GM21786 (cell line): ENCODE data around the gene AEBP1.

Experiments used
- ATAC-seq: cut with Tn5 transposase; IDR thresholded peaks from one replicate; pipeline ENCODE4 v1.9.1; 2021; ENCODE audit not compliant: unreplicated experiment

Gene AEBP1

DNA sequence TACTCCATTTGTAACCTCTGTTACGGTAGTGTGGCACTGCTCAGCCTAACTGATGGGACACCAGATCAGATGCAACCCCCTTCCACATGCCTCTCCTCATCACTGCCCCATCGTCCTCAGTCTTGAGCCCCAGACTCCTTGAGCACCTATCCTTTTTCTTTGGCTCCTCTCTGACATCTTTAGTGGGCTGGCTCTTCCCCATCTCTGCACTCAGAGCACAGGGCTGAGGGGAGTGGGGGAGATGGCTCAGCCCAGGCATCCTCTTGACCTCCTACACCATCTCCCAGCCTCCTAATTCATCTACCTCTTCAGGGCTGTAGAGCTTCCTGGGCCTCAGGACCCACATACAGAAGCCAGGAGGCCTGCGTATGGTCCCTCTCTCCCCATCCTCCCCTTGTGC lies 20.3 kb upstream of the AEBP1 start:
- no peak for ATAC-seq

DNA sequence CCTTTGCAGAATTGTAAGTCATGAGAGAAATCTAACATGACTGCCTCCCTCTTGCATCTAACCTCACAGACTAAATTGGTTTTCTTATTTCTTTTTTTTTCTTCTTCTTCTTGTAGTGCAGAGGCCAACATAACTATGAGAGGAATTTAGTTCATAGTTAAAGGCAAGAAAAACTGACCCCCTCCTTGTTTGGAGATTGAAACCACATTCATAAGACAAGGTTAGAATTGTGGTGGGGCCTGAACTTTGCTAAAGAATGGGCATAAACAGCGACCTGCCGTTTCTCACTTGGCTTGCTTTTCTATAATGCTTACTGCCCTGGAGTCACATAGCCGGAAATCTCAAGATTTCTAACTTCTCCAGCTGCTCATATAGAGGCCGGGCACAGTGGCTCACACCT lies 19.4 kb upstream of the AEBP1 start:
- ATAC-seq: no peak

- ATAC-seq: no peak
Observed at GRCh38 chr7:44085546-44085945, 18.6 kb upstream of the AEBP1 start.

- no peak for ATAC-seq
Observed at GRCh38 chr7:44086627-44087026, 17.5 kb upstream of the AEBP1 start.

- no peak for ATAC-seq
Observed at GRCh38 chr7:44087911-44088838, 16.0 kb upstream of the AEBP1 start.

DNA sequence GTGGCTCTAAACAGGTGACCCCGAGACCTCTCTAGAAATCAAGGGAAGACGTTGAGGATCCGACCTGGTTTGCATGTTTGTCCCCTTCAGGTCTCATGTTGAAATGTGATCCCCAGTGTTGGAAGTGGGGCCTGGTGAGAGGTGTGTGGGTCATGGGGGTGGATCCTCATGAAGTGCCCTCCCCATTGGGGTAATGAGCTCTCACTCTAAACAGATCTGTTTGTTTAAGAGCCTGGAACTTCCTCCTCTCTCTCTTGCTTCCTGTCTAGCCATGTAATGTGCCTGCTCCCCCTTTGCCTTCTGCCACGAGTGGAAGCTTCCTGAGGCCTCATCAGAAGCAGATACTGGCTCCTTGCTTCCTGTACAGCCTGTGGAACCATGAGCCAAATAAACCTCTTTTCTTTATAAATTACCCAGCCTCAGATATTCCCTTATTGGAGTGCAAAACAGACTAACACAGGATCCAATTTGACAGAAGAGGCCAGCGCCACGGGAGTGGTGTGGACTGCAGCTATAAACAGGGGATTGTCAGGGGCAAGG lies 11.0 kb upstream of the AEBP1 start:
- no peak for ATAC-seq

GRCh38 chr7:44094365-44094764 lies 9.8 kb upstream of the AEBP1 start:
- ATAC-seq: no peak

DNA sequence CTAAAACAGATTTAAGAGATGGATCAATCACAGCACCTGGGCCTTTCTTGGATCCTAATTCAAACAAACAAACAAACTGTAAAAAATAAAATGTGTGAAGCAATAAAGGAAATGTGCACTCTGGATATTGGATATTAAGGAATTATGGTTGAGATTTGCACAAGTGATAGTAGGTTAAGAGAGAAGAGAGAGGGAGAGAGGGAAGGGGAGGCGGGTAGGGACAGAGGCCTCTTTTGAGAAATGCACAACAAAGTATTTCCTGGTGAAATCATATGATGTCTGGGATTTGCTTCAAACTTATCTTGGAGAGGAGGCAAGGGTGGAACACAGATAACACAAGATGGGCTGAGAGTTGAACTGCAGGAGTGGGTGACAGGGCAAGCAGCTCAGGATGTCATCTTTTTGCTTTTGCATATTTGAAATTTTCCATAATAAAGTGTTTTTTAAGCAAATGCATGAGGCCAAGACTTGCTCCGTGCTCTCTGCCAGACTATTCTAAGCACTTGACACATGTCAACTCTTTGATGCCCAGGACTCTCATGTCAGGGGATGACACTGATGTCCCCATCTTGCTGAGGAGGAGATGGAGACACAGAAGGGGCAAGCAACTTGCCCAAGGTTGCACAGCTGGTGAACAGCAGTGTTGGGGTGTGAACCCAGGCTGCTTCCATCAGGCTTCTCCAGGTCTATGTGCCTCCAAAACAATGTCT lies 9.1 kb upstream of the AEBP1 start:
- no peak for ATAC-seq

- no peak for ATAC-seq
Observed at GRCh38 chr7:44095781-44096180, 8.4 kb upstream of the AEBP1 start.

DNA sequence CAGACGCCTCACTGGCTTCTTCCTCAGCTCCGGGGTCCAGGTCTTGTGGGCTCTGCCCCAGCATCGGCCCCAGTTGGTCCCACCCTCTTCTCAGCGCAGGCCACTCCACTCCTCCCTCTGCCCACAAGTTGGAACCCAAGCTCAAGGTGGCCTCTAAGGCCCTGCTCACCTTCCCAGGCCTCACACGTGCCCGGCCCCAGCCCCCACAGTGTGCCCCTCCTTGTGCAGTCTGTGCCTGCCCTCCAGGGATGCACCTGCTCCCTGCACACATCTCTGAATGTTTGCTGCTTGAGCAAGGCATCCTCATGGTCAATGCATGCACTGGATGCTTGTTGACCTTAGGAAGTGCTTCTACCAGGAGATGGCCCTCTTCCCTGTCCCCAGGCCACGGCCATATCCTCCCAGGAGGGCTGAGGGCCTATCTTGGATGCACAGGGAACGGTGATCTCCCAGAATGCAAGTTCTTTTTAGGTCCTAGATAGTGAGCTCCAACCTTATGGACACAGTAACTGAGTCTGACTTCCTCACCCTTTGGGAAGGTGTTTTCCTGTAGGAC lies 7.7 kb upstream of the AEBP1 start:
- no peak for ATAC-seq

GRCh38 chr7:44097064-44097932 lies 6.8 kb upstream of the AEBP1 start:
- ATAC-seq: peak; percentile 75

DNA sequence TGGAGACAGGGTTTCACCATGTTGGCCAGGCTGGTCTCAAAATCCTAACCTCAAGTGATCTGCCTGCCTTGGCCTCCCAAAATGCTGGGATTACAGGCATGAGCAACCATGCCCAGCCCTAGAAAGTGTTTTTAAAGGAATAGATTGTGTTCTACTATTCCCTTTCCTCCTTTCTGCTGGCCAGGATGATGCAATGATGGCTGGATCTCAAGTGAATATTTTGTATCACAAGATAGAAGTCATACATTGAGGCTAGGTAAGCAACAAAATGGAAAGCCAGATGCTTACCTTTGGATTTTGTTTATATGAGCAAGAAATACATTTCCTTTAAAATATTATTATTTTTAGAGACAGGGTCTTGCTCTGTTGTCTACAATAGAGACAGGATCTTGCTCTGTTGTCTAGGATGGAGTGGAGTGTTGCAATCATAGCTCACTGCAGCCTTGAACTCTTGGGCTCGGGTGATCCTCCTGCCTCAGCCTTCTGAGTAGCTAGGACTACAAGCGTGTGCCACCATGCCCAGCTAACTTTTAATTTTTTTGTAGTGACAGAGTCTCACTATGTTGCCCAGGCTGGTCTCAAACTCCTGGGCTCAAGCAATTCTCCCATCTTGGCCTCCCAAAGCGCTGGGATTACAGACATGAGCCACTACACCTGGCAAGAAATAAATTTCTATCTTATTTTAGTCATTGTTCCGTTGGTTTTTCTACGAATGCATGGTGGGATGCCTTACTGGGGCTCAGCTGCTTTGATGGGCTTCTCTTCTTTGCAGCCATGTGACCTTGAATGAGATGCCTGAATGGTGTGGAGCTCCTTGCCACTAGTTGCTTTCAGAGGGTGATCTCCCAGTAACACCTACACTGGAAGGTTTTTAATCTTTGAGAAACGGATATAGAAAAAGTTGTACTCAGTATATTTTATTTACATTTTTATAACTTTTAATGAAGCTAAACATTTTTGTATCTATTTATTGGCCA lies 5.8 kb upstream of the AEBP1 start:
- no peak for ATAC-seq

- no peak for ATAC-seq
Observed at GRCh38 chr7:44099669-44100068, 4.5 kb upstream of the AEBP1 start.

DNA sequence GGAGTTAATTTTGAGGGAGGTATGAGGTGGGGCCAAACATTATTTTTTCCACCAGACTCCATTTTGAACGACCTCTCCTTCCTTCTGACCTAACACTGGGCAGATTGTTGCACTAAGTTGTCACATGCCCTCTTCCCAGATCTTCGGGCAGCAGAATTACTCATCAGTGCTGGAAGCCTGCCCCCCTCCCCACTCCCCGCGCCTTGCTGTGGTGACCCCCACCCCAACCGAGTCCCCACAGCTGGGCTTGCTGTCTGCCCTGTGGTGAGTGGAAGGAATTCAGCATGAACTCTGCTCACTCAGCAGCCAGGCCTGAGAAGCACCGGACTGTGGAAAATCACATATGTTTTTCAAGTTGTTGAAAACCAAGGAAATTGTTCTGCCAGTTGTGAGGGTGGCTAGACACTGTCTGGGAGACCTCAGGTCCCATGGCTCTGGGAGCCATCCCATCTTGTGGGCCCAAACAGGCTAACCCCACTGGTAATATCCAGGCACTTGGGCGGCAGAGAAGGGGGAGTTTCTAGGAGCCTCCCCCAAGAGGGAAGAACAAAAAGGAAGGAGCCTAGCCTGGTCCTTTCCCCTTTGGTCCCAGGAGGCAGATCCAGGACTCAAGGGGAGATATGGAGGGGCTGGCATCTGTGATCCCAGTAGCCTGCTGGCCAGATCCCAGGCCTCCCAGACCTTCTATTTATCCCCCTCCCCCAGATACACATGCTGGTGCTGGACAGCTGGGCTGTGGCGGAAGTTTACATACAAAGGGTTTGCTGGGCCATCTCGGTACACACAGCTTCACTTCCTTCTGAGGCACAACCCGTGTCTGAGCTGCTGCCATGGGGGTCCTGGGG lies 3.5 kb upstream of the AEBP1 start:
- no peak for ATAC-seq

DNA sequence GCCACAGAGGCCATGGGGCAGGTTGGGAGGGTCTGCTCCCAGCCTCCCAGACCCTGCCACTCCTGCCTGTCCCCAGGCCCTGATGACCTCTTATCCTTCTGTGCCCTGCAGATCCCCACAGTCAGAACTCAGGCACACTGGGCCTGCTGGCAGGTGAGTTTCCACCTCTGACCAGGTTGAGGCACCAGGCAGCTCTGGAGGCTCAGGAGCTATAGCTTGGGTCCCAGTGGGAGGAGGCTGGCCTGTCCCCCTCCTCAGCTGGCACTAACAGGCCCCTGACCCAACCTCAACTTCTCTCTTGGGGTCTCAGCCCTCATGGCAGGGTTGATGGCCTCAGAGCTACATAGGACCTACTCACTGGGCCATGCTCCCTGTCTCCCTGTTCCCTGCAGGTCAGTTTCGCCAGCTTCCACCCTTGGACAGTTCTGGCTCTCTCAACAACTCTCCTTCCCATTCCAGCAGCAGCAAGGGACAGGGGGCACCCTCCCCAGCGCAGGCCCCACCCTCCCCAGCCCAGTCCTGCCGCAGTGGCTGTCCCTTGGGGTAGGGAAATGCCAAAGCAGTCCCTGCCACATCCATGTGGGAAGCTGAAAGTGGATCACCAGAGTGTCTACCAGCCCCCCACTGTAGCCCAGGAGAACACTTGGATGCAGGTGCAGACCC lies 2.7 kb upstream of the AEBP1 start:
- no peak for ATAC-seq

DNA sequence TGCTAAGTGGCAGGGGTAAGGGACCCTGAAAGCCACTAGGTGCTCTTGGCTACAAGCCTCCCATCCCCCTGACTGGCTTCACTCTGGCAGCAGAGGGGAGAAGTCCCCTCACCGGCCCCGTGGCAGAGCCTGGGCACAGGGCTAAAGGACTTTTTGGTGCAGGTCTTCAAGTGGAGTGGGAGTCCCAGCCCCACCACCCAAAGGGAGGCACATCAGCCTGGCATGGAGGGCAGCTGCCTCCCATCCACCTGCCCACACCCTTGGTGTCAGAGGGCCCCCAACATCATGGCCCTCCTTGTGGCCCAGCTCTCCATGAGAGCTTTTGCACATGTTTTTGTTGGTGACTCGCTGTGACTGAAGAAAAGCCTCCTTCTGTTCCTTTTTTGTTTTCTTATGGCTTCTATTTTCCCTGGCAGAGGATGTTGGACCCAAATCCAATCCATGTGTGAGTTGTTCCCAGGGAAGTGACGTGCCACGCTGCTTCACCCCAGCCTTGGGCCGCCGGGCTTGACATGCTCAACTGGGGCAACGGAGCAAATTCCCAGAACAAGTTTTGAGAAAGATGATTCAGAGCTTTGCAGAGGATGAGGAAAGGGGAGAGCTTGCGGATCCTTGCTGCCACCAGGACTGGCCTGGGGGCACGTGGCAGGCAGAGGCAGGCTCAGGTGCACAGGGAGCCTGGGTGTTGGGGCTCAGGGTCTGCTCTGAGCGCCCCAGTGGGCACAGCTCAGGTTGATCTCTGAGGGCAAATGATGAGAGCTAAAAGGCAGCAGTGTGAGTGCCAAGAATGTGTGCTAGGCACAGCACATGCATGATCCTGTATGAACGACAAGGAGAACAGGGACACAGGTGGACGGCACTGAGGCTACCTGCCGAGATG lies 1.9 kb upstream of the AEBP1 start:
- no peak for ATAC-seq

- ATAC-seq: no peak
Observed at GRCh38 chr7:44102846-44103565, 1.1 kb upstream of the AEBP1 start.
